ENCODE data around the gene CD83. TPM values are rescaled to one million over a fixed set of nuclear protein-coding genes. Genes with fewer than 3 reads are reported as not detected.

Gene CD83
- total RNA-seq, 1 donor from 2014 or later, result 7.4 TPM

DNA sequence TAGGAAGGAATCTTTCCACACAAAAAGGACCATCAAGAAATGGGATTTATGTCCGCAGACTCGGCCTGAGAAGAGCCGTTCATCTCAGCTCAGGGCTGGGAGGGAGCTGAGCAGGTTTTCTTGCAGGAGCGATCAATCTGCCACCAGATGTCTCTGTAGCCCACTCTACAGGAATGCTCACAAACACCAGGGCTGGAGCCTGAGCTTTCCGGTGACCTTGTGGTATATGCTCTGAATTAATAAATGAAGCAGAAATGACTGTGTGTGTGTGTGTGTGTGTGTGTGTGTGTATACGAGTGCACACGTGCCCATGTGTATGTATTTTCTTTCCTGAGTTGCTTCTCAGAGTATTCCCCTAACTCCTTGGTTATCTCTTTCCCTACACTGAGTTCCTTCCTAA, 12.0 kb downstream of the CD83 start:
- H3K4me3 ChIP-seq (ENCODE audit: low read depth, low read length), result no peak overlapping the region
- TF ChIP-seq, protein P1, sequence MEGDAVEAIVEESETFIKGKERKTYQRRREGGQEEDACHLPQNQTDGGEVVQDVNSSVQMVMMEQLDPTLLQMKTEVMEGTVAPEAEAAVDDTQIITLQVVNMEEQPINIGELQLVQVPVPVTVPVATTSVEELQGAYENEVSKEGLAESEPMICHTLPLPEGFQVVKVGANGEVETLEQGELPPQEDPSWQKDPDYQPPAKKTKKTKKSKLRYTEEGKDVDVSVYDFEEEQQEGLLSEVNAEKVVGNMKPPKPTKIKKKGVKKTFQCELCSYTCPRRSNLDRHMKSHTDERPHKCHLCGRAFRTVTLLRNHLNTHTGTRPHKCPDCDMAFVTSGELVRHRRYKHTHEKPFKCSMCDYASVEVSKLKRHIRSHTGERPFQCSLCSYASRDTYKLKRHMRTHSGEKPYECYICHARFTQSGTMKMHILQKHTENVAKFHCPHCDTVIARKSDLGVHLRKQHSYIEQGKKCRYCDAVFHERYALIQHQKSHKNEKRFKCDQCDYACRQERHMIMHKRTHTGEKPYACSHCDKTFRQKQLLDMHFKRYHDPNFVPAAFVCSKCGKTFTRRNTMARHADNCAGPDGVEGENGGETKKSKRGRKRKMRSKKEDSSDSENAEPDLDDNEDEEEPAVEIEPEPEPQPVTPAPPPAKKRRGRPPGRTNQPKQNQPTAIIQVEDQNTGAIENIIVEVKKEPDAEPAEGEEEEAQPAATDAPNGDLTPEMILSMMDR (IDR thresholded peaks at IDR 0.05; ENCODE audit: insufficient read depth, low read length, poor library complexity, severe bottlenecking), result peak; percentile 79
- H3K27me3 ChIP-seq (ENCODE audit: control insufficient read depth, insufficient read depth, low read length), result no peaks in the 10 kb centered on the region
- no peaks in the 10 kb centered on the region for H3K36me3 ChIP-seq (ENCODE audit: control insufficient read depth, insufficient read depth, low read length)
- DNase-seq (ENCODE audit: low read depth), result peak; percentile 31

DNA sequence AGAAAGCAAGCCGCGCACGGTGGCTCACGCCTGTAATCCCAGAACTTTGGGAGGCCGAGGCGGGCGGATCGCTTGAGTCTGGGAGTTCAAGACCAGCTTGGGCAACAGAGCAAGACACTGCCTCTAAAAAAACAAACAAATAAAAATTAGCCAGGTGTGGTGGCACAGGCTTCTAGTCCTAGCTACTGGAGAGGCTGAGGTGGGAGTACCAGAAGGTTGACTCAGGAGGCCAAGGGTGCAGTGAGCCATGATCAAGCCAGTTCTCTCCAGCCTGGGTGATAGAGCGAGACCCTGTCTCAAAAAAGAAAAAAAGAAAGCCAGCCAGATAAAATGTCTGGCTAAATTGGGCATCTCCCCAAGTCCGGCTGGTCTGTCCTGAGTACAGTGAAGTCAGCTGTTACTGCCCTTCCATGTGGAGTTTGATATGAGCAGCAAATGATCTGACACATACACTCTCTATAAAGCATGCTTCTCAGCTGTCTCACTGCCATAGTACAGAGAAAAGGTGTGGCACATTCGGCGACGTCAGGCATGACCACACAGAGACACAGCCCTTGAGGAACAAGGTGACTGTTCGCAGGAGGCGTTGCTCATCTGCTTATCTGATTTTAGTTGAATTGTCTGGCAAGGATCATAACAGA, 13.0 kb downstream of the CD83 start:
- Histone ChIP-seq H3K27me3 (ENCODE audit: control insufficient read depth, insufficient read depth, low read length) (no peaks in the 10 kb centered on the region), H3K4me3 (ENCODE audit: low read depth, low read length) (no peak overlapping the region), H3K36me3 (ENCODE audit: control insufficient read depth, insufficient read depth, low read length) (no peaks in the 10 kb centered on the region)
- TF ChIP-seq, protein P1 (IDR thresholded peaks at IDR 0.05; ENCODE audit: insufficient read depth, low read length, poor library complexity, severe bottlenecking), result no peak
- DNase-seq (ENCODE audit: low read depth), result no peak

DNA sequence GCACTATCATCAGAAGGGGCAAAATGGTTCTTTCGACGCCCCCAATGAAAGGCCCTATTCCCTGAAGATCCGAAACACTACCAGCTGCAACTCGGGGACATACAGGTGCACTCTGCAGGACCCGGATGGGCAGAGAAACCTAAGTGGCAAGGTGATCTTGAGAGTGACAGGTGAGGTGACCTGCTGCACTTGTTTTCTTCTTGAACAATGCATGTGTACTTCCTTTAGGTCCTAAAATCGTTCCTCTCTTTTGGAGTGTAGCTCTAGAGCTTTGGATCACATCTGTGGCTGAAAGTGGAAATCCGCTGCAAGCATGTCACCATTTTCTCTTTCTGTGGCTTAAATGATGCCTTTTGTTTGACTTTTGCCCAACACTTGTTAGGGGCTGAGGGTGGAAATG, 14.0 kb downstream of the CD83 start:
- no peak for DNase-seq (ENCODE audit: low read depth)
- H3K4me3 ChIP-seq (ENCODE audit: low read depth, low read length), result no peak overlapping the region
- no peaks in the 10 kb centered on the region for H3K36me3 ChIP-seq (ENCODE audit: control insufficient read depth, insufficient read depth, low read length)
- H3K27me3 ChIP-seq (ENCODE audit: control insufficient read depth, insufficient read depth, low read length), result no peaks in the 10 kb centered on the region
- TF ChIP-seq, protein P1 (IDR thresholded peaks at IDR 0.05; ENCODE audit: insufficient read depth, low read length, poor library complexity, severe bottlenecking), result no peak

GRCh38 chr6:14132244-14132920, 14.8 kb downstream of the CD83 start:
- TF ChIP-seq, protein P1 (IDR thresholded peaks at IDR 0.05; ENCODE audit: insufficient read depth, low read length, poor library complexity, severe bottlenecking), result no peak
- Histone ChIP-seq H3K36me3 (ENCODE audit: control insufficient read depth, insufficient read depth, low read length) (no peaks in the 10 kb centered on the region), H3K4me3 (ENCODE audit: low read depth, low read length) (no peak overlapping the region), H3K27me3 (ENCODE audit: control insufficient read depth, insufficient read depth, low read length) (no peaks in the 10 kb centered on the region)
- no peak for DNase-seq (ENCODE audit: low read depth)

- DNase-seq (ENCODE audit: low read depth), result no peak
- Histone ChIP-seq H3K36me3 (ENCODE audit: control insufficient read depth, insufficient read depth, low read length) (no peaks in the 10 kb centered on the region), H3K4me3 (ENCODE audit: low read depth, low read length) (no peak overlapping the region), H3K27me3 (ENCODE audit: control insufficient read depth, insufficient read depth, low read length) (no peaks in the 10 kb centered on the region)
- TF ChIP-seq, protein P1 (IDR thresholded peaks at IDR 0.05; ENCODE audit: insufficient read depth, low read length, poor library complexity, severe bottlenecking), result no peak
These were observed 15.3 kb downstream of the CD83 start for GRCh38 chr6:14132921-14133275.
